HG03469 (cell line): ENCODE data around the gene NOTCH3.

Source experiments
- ATAC-seq: cut with Tn5 transposase; IDR thresholded peaks from one replicate; pipeline ENCODE4 v1.9.1; 2021; ENCODE audit warnings: mild to moderate bottlenecking, moderate library complexity, moderate number of reproducible peaks; ENCODE audit not compliant: unreplicated experiment

Gene NOTCH3

GRCh38 chr19:15200553-15201364 lies at the start of gene NOTCH3:
NOTCH3 (minus strand) TSS chr19:15200995; CDS start chr19:15200905, 90 bp downstream.
- ATAC-seq, result no peak

- ATAC-seq, result no peak
These were observed 49.8 kb upstream of the NOTCH3 start for GRCh38 chr19:15250640-15250993.

DNA sequence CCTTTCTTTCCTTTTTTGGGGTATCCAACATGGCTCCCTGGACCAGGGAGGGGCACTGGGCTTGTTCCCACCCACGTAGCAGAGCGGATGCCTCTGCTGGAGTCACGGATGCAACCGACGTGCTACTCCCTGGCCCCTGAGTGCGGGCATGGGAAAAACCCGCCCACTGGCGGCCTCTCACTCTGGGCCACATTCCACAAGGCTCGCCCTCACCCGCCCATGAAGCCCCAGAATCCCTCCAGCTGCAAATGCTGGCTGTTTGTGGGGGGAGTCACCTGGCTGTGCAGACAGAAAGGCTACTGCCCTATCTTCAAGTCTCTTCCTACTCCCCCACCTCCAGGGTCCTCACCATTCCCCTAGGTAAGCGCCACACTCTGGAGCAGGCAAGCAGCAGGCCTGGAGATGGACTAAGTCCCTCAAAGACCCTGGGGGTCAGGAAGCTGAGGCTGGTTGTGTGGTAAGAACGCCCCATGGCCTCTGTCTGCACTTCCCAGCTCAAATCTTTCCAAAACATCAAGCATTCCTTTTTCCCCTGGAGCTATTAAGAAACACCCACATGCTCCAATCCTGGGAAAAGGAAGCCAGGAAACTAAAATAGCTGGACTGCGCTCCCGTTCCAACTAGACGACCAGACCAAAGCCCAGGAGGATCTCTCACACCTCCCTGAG lies 49.3 kb upstream of the NOTCH3 start:
- no peak for ATAC-seq

DNA sequence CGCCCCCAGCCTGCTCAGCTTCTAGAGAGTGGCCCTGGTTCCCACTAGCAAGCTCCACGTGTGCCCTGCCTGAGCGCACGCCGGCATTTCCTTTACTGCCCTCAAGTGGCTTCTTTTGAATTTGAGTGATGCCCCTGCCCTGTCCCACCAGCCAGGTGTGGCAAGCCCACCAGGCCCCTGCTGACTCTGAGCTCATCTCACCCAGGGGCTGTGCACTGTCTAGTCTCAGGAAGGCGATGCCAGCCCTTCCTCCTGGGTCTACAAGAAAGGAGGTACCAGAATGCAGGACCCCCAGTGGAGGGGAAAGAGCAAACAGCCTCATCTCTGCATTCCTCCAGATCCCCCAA lies 48.7 kb upstream of the NOTCH3 start:
- no peak for ATAC-seq

GRCh38 chr19:15248648-15249527 lies 48.1 kb upstream of the NOTCH3 start:
- ATAC-seq, result no peak

DNA sequence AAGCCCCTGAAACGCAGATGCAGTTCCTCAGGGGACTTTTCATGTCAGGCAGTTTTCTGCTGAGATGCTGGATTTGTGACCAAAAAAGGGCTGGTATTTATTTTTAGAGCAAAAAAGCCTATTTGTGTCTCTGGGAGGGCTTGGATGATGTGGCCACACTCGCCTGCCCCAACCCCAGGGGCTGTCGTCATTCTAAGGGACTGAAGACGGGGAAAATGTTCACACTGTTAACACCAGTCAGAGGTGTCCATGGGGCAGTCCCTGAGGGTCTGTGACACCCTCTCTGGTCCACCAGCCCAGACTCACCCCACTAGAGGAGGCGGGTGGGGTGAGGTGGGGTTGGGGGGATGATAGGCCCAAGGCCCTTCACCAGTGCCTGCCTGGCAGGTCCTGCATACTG lies 47.3 kb upstream of the NOTCH3 start:
- ATAC-seq, result no peak

DNA sequence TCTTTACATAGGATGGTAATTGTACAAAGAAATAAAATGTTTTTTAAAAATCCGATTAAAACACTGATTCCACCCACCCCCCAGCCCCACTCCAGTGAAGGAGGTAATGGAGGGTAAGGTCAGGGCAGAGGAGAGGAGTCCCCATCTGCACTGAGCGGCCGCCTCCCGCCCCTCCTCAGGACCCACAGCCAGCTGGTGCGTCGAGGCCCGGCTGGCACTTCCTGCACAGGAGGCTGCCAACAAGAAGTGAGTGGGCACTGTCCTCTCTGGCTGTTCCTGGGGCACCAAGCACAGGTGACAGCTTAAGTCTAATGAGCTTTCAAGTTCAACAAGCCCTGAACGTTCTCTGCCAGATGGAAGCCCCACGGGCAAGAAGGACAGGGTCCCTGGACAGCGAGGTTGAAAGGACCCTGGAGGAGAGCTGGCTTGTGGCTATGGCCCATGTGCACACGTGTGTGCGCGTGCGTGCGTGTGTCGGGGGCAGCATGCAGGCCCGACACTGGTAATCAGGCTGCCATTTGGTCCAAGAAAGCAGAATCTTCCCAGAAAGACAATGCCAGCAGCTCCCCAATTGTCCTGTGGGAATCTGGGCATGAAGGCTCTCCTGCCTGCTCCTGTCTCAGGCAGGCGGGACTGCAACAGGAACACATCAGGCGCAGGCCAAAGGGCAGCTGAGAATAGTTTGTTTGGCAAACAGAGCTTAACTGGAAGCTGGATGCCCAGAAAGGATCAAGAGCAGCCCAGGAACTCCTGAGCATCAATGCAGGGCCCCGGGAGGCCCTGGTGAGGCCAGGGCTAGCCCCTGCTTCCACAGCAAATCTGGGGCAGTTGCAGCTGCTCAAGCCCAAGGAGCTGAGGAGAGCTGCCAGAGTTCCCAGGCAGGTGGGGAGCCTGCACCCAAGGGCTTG lies 46.6 kb upstream of the NOTCH3 start:
- no peak for ATAC-seq

- no peak for ATAC-seq
These were observed 45.3 kb upstream of the NOTCH3 start for GRCh38 chr19:15246198-15246481.

- ATAC-seq, result no peak
These were observed 44.8 kb upstream of the NOTCH3 start for GRCh38 chr19:15245370-15246197.

DNA sequence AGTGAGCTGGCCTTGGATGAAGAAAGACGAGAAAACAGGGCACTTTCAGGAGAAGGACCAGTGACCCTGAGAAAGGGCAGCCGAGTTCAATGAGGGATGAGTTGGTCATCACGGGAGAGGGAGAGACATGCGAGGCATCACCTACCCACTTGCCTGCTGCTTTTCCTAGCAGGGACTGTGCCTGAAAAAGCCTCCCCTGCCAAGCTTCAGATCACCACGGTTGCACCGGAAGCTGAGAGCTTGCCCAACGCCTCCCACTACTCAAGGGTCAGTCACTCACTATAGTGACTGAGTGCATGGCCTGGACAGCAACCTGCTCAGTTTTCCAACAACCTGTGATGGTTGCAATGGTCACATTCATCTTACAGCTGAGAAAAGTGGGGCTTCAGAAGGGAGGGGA lies 44.0 kb upstream of the NOTCH3 start:
- ATAC-seq, result no peak

GRCh38 chr19:15244106-15244803 lies 43.5 kb upstream of the NOTCH3 start:
- ATAC-seq, result no peak

DNA sequence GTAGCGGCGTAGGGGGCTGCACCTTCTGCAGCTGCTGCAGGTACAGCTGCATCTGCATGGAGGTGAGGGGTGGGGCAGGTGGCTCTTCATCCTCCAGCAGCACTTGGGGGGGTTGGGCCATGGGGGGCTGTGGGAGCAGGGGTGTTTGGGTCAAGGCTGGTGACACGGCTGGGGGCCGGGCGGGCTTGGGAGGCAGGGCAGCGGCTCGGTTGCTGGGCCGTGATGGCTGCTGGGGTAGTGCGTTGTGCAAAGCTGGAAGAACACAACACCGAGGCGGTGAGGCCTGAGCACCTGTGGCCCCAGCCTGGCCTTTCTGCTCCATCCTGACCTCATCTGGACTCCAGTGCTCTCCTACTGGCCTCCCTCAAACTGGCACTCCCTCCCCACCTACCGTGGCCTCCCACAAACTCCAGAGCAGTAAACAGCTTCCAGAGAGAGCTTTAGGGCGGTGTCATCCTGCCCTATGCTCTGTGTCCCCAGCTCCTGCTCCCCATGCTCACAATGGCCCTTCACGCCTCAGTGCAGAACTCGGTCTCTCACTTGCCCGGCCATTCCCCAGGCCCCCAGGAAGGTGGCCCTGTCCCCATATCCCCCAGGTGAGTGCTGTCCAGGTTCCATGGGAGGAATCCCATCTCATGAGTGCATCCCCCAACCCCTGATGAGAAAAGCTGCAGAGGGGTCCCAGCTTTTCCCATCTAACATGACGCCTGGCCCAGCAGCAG lies 42.6 kb upstream of the NOTCH3 start:
- no peak for ATAC-seq

DNA sequence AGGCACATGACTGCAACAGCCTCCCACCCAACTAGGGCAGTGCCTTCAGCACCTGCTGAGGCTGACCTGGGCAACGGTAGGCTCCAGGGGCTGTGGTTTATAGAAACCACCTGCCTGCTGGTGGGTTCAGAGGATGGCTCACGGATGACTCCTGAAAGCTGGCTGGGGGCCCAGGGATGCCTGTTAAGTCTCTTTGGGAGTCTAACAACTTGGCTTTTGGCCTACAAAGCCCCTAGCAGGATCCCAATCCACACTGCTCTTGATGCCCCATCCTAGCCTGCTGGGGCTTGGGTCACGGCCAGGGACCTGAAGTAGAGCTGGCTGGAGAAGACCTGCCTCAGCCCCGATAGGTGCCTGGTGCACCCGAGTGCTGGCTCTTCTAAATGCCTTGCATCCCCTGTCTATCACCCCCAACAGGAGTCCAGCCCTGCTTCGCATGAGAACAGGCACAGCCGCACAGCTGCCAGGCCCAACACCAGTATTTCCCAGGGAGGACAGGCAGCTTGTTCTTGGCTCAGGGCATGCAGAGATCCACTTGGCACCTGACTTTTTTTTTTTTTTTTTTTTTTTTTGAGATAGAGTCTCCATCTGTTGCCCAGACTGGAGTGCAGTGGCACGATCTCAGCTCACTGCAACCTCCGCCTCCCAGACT lies 40.6 kb upstream of the NOTCH3 start:
- no peak for ATAC-seq

GRCh38 chr19:15240515-15240914 lies 39.7 kb upstream of the NOTCH3 start:
- no peak for ATAC-seq

DNA sequence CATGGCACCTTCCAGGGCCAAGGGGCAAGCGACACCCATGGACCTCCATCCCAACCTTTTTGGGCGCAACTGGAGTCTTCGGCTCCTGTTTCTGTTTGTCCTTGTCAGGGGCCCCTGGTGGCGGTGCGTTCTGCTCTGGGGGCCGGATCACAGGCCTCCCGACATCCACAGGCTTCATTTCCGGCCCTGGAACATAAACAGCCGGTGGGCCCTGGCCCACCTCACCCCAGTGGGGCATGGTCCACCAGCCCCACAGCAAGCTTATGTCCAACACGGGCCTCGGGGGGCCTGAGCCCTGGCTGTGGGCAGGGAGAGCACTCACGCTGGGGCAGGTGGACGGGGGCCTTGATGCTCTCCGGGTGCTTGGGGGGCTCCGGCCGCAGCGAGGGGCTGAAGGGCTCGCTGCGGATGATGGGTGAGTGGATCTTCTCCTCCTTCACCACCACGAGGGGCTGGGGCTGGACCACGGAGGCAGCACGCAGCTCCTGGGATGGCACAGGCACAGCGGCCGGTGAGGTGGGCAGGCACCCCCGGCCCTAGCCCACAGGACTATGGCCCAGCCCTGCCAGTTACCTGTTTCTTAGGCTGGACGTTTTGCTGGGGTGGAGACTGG lies 38.6 kb upstream of the NOTCH3 start:
- no peak for ATAC-seq

DNA sequence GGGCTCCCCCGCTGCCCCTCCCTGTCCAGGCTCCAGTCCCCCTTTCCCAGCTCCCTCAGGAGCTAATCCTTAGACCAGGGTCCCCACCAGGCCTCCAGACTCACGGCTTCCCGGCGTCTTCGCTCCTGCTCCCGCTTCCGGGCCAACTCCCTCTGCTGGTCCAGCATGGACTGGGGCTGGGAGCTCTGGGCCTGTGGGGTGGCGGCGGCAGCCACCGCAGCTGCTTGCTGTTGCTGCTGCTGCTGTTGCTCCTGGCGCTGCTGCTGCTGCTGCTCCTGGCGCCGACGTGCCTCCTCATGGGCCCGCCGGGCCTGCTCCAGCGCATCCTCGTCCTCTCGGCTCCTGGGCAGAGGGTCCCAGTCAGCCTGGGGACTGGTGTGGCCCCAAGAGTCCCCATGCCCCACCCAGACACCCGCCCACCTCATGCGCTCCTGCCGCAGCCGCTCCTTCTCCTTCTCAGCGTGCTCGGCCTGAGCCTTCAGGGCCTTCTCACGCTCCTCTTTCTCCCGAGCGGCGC lies 37.9 kb upstream of the NOTCH3 start:
- no peak for ATAC-seq
